Measurements from ENCODE around the gene FBXO45. TPM values are rescaled to one million over a fixed set of nuclear protein-coding genes. Genes with fewer than 3 reads are reported as not detected.

Gene FBXO45
- total and polyA plus RNA-seq, 9 of the 15 experiments (the other 6 are each of a cell fraction or from before 2014, with no cell fraction given) = 15.2 to 52.8 (median 37.0) TPM

DNA sequence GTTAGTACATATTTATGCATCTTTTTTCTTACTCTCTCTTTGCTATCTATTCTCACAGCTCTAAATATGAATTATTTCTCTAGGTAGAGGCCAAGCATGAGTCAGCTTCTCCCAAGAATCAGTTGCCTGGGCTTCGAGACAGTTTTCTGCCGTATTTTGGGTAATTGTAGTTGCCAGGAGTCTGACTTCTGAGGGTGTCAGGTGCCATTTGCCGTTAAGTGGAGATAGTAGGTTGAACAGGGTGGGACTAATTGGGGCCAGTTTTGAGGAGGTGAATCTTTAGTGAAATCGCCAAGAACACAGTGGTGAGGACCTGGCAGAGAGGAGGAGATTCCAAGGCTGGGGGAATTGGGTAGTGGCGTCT, 63.2 kb downstream of the FBXO45 start (continued):
- TF ChIP-seq, protein P1, sequence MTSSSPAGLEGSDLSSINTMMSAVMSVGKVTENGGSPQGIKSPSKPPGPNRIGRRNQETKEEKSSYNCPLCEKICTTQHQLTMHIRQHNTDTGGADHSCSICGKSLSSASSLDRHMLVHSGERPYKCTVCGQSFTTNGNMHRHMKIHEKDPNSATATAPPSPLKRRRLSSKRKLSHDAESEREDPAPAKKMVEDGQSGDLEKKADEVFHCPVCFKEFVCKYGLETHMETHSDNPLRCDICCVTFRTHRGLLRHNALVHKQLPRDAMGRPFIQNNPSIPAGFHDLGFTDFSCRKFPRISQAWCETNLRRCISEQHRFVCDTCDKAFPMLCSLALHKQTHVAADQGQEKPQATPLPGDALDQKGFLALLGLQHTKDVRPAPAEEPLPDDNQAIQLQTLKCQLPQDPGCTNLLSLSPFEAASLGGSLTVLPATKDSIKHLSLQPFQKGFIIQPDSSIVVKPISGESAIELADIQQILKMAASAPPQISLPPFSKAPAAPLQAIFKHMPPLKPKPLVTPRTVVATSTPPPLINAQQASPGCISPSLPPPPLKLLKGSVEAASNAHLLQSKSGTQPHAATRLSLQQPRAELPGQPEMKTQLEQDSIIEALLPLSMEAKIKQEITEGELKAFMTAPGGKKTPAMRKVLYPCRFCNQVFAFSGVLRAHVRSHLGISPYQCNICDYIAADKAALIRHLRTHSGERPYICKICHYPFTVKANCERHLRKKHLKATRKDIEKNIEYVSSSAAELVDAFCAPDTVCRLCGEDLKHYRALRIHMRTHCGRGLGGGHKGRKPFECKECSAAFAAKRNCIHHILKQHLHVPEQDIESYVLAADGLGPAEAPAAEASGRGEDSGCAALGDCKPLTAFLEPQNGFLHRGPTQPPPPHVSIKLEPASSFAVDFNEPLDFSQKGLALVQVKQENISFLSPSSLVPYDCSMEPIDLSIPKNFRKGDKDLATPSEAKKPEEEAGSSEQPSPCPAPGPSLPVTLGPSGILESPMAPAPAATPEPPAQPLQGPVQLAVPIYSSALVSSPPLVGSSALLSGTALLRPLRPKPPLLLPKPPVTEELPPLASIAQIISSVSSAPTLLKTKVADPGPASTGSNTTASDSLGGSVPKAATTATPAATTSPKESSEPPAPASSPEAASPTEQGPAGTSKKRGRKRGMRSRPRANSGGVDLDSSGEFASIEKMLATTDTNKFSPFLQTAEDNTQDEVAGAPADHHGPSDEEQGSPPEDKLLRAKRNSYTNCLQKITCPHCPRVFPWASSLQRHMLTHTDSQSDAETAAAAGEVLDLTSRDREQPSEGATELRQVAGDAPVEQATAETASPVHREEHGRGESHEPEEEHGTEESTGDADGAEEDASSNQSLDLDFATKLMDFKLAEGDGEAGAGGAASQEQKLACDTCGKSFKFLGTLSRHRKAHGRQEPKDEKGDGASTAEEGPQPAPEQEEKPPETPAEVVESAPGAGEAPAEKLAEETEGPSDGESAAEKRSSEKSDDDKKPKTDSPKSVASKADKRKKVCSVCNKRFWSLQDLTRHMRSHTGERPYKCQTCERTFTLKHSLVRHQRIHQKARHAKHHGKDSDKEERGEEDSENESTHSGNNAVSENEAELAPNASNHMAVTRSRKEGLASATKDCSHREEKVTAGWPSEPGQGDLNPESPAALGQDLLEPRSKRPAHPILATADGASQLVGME (CRISPR knock-in tag; IDR thresholded peaks at IDR 0.05) = no peak
- no peak for TF ChIP-seq ZNF766 (CRISPR knock-in tag; conservative IDR thresholded peaks at IDR 0.05)
- no peak for TF ChIP-seq ZNF436 (CRISPR knock-in tag; IDR thresholded peaks at IDR 0.05)
- no peak for TF ChIP-seq ZNF507 (tag; conservative IDR thresholded peaks at IDR 0.05)
- no peak for TF ChIP-seq NR2C1 (IDR thresholded peaks at IDR 0.05)
- TF ChIP-seq NR2C1 (tag; IDR thresholded peaks at IDR 0.05) = no peak
- no peak for TF ChIP-seq TCF15 (CRISPR knock-in tag; IDR thresholded peaks at IDR 0.05)
- no peak for TF ChIP-seq NELFE (IDR thresholded peaks at IDR 0.05; ENCODE audit: insufficient read depth, insufficient read length)
- no peak for TF ChIP-seq ZNF174 (CRISPR knock-in tag; IDR thresholded peaks at IDR 0.05)
- no peak for TF ChIP-seq PREB (CRISPR knock-in tag; IDR thresholded peaks at IDR 0.05)
- no peak for TF ChIP-seq BCOR (IDR thresholded peaks at IDR 0.05)
- TF ChIP-seq ILK (tag; IDR thresholded peaks at IDR 0.05; ENCODE audit: borderline replicate concordance, low read depth) = no peak
- TF ChIP-seq, protein P2, sequence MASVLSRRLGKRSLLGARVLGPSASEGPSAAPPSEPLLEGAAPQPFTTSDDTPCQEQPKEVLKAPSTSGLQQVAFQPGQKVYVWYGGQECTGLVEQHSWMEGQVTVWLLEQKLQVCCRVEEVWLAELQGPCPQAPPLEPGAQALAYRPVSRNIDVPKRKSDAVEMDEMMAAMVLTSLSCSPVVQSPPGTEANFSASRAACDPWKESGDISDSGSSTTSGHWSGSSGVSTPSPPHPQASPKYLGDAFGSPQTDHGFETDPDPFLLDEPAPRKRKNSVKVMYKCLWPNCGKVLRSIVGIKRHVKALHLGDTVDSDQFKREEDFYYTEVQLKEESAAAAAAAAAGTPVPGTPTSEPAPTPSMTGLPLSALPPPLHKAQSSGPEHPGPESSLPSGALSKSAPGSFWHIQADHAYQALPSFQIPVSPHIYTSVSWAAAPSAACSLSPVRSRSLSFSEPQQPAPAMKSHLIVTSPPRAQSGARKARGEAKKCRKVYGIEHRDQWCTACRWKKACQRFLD (CRISPR knock-in tag; IDR thresholded peaks at IDR 0.05) = 0 out of 2 replicates have a peak, but pooled peaks have one; percentile 1
- no peak for TF ChIP-seq ZNF282 (CRISPR knock-in tag; IDR thresholded peaks at IDR 0.05)
- no peak for TF ChIP-seq LCOR (CRISPR knock-in tag; IDR thresholded peaks at IDR 0.05)
- no peak for TF ChIP-seq RBM17 (IDR thresholded peaks at IDR 0.05; ENCODE audit: borderline replicate concordance, low read depth, low read length)
- no peak for TF ChIP-seq SNIP1 (IDR thresholded peaks at IDR 0.05; ENCODE audit: low read depth)
- TF ChIP-seq E2F6 (IDR thresholded peaks at IDR 0.05; ENCODE audit: borderline replicate concordance in 1 of 2, extremely low read depth in 1 of 2, insufficient read depth in 1 of 2, insufficient read length in 1 of 2, low read depth in 1 of 2, low read length in 1 of 2, poor library complexity in 1 of 2, severe bottlenecking in 1 of 2) = no peak
- TF ChIP-seq ERF (CRISPR knock-in tag; IDR thresholded peaks at IDR 0.05) = 0 out of 2 replicates have a peak, but pooled peaks have one; percentile 8
- no peak for TF ChIP-seq FOS (IDR thresholded peaks at IDR 0.05; ENCODE audit: extremely low read depth, insufficient read length)
